HEK293T (cell line): ENCODE data around the gene GREM1.

Experiments
- ARNT ChIP-seq: fragments of 450-650 bp; IDR thresholded peaks from 2 replicates; pipeline ENCODE4 v1.6.1; 2017; ENCODE audit warnings: mild to moderate bottlenecking
- BHLHE40 ChIP-seq: fragments of 450-650 bp; IDR thresholded peaks from 2 replicates; pipeline ENCODE4 v1.6.1; 2016; ENCODE audit warnings: mild to moderate bottlenecking, moderate library complexity, borderline replicate concordance
- FOXA1 ChIP-seq: fragments of 450-650 bp; IDR thresholded peaks from 2 replicates; pipeline ENCODE4 v1.6.1; 2016; ENCODE audit warnings: mild to moderate bottlenecking
- PKNOX1 ChIP-seq: fragments of 450-650 bp; IDR thresholded peaks from 2 replicates; pipeline ENCODE4 v1.6.1; 2016
- SP1 ChIP-seq: fragments of 450-650 bp; IDR thresholded peaks from 2 replicates; pipeline ENCODE4 v1.6.1; 2017
- ZNF384 ChIP-seq: fragments of 450-650 bp; IDR thresholded peaks from 2 replicates; pipeline ENCODE4 v1.6.1; 2016

GRCh38 chr15:32723171-32723948, 5.6 kb downstream of the GREM1 start:
- TF ChIP-seq SP1: no peak
- no peak for TF ChIP-seq BHLHE40
- TF ChIP-seq ZNF384: no peak
- TF ChIP-seq ARNT: no peak
- no peak for TF ChIP-seq FOXA1
- TF ChIP-seq PKNOX1: no peak
